GM12875 (cell line): Measurements from ENCODE around the gene FOXN3.

Experiments
- H3K4me3 ChIP-seq: one replicate; pipeline ENCODE4 v1.5.1; 2011; ENCODE audit warnings: low read depth, low read length, control low read depth
- TF ChIP-seq, protein P1 (sequence below): IDR thresholded peaks from 2 replicates; pipeline ENCODE4 v1.5.1; 2011; ENCODE audit warnings: low read depth, mild to moderate bottlenecking, control low read depth, inconsistent platforms, low read length, moderate library complexity, borderline replicate concordance; ENCODE audit not compliant: insufficient read depth

FOXN3 gene

GRCh38 chr14:89340200-89341181, 76.5 kb downstream of the FOXN3 start:
- TF ChIP-seq, protein P1, sequence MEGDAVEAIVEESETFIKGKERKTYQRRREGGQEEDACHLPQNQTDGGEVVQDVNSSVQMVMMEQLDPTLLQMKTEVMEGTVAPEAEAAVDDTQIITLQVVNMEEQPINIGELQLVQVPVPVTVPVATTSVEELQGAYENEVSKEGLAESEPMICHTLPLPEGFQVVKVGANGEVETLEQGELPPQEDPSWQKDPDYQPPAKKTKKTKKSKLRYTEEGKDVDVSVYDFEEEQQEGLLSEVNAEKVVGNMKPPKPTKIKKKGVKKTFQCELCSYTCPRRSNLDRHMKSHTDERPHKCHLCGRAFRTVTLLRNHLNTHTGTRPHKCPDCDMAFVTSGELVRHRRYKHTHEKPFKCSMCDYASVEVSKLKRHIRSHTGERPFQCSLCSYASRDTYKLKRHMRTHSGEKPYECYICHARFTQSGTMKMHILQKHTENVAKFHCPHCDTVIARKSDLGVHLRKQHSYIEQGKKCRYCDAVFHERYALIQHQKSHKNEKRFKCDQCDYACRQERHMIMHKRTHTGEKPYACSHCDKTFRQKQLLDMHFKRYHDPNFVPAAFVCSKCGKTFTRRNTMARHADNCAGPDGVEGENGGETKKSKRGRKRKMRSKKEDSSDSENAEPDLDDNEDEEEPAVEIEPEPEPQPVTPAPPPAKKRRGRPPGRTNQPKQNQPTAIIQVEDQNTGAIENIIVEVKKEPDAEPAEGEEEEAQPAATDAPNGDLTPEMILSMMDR, result no peak
- H3K4me3 ChIP-seq, result no peak overlapping the region

DNA sequence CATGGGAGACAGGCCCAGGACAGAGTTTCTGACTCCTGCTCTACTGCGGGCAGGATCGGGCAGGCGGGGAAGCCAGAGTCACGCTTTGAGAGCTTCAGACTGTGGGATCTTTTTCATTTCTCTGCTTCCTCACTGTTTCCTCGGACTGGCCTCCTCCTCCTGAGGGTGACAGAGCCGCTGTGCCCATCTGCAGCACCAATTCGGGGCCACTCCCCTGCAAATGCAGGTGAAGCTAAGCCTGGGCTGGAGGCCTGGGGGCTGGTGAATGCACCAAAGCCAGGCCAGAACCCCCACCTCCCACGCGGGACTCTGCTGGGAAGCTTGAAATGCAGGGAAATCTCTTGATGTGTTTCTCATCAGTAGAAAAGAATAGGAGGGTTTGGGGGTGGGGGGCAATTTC, 77.5 kb downstream of the FOXN3 start:
- no peak overlapping the region for H3K4me3 ChIP-seq
- TF ChIP-seq, protein P1, result no peak

- TF ChIP-seq, protein P1, result no peak
- no peak overlapping the region for H3K4me3 ChIP-seq
Measured at GRCh38 chr14:89339158-89339557, 77.9 kb downstream of the FOXN3 start.

- H3K4me3 ChIP-seq, result no peak overlapping the region
- TF ChIP-seq, protein P1, result peak; percentile 30; the same call in 1 of the 2 replicates
Measured at GRCh38 chr14:89336338-89336737, 80.7 kb downstream of the FOXN3 start.

GRCh38 chr14:89332031-89332430, 85.0 kb downstream of the FOXN3 start:
- no peak overlapping the region for H3K4me3 ChIP-seq

DNA sequence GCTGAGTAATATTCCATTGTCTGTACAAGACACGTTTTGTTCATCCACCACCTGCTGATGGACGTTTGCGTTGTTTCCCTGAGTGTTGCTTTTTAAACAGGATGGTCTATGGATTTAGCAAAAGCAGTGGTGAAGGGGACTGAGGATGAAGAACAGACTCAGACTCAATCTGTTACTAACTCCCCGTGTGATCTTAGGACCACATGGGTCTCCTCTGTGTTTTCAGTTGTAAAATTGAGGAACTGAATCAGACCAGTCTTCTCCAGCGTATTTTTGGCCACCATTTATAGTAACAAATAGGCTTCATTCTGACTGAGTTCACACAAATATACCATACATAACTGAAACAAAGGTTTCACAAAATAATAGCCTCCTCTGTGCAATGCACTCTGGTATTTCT, 85.6 kb downstream of the FOXN3 start:
- TF ChIP-seq, protein P1, result no peak
- no peak overlapping the region for H3K4me3 ChIP-seq

More at GRCh38 chr14:89332031-89332430, 85.0 kb downstream of the FOXN3 start:
- TF ChIP-seq, protein P1, result no peak
